ENCODE measurements around the gene EYS. TPM values are rescaled to one million over a fixed set of nuclear protein-coding genes. Genes with fewer than 3 reads are reported as not detected.

Gene EYS
- polyA plus RNA-seq, 2 of the 4 experiments (the other 2 are of a cell fraction), result 0.03 to 0.06 TPM

DNA sequence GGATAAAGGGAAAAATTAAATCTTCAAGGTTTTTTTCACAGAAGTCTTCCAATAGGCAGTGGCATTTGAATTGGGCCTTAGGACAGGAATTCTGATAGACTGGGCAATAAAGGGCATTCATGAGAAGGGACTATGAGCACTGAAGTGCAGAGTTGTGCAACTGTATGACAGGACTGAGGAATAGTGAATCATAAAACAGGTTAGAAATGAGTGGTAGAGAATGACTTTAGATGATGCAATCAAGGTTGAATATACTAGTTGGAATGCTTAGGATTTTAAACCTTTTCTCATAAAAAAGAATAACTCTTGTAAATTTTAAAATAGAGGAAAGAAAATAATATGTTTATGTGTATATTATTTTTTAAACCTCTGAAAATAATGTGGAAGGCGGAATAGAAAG is 1126.7 kb downstream of the EYS start (continued):
- TF ChIP-seq, protein P1, sequence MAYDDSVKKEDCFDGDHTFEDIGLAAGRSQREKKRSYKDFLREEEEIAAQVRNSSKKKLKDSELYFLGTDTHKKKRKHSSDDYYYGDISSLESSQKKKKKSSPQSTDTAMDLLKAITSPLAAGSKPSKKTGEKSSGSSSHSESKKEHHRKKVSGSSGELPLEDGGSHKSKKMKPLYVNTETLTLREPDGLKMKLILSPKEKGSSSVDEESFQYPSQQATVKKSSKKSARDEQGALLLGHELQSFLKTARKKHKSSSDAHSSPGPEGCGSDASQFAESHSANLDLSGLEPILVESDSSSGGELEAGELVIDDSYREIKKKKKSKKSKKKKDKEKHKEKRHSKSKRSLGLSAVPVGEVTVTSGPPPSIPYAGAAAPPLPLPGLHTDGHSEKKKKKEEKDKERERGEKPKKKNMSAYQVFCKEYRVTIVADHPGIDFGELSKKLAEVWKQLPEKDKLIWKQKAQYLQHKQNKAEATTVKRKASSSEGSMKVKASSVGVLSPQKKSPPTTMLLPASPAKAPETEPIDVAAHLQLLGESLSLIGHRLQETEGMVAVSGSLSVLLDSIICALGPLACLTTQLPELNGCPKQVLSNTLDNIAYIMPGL (CRISPR knock-in tag; IDR thresholded peaks at IDR 0.05; ENCODE audit: borderline replicate concordance), result no peak
- TF ChIP-seq SREBF2 (IDR thresholded peaks at IDR 0.05), result no peak
- no peak for TF ChIP-seq CBX2 (IDR thresholded peaks at IDR 0.05; ENCODE audit: borderline replicate concordance, low read depth)
- TF ChIP-seq, protein P2, sequence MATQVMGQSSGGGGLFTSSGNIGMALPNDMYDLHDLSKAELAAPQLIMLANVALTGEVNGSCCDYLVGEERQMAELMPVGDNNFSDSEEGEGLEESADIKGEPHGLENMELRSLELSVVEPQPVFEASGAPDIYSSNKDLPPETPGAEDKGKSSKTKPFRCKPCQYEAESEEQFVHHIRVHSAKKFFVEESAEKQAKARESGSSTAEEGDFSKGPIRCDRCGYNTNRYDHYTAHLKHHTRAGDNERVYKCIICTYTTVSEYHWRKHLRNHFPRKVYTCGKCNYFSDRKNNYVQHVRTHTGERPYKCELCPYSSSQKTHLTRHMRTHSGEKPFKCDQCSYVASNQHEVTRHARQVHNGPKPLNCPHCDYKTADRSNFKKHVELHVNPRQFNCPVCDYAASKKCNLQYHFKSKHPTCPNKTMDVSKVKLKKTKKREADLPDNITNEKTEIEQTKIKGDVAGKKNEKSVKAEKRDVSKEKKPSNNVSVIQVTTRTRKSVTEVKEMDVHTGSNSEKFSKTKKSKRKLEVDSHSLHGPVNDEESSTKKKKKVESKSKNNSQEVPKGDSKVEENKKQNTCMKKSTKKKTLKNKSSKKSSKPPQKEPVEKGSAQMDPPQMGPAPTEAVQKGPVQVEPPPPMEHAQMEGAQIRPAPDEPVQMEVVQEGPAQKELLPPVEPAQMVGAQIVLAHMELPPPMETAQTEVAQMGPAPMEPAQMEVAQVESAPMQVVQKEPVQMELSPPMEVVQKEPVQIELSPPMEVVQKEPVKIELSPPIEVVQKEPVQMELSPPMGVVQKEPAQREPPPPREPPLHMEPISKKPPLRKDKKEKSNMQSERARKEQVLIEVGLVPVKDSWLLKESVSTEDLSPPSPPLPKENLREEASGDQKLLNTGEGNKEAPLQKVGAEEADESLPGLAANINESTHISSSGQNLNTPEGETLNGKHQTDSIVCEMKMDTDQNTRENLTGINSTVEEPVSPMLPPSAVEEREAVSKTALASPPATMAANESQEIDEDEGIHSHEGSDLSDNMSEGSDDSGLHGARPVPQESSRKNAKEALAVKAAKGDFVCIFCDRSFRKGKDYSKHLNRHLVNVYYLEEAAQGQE (IDR thresholded peaks at IDR 0.05), result no peak
- TF ChIP-seq TP53 (CRISPR knock-in tag; IDR thresholded peaks at IDR 0.05), result no peak
- no peak for TF ChIP-seq JUN (IDR thresholded peaks at IDR 0.05)

DNA sequence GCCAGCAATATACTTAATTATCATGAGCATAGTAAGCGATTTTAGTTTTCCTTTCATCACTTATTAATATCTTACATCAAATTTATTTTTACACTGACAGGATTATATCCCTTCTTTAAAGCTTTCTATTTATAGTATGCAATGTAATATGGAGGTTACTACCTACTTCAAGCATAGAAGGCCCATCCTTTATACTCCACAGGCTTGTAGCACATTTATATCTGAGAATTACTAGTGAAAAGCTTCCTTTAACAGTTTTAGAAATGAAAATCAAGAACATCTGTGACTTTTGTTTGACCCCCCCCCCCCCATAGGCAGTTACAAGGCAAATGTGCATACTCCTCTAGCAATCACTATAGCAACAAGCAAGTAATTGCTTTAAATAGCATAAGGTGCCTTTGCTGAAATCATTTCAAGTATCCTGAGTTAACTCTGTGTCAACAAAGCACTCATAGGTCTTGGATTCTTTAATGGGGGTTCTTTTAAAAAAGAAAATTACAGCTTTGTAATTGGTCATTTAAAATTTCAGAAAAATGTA is 1153.7 kb downstream of the EYS start:
- 32% methylated on average over 1 of the region's 1 CpG for WGBS (ENCODE audit: missing lambda C conversion rate)
- ChIA-PET POLR2A (no interaction called here), CTCF (no interaction called here)
- TF ChIP-seq, protein P3, sequence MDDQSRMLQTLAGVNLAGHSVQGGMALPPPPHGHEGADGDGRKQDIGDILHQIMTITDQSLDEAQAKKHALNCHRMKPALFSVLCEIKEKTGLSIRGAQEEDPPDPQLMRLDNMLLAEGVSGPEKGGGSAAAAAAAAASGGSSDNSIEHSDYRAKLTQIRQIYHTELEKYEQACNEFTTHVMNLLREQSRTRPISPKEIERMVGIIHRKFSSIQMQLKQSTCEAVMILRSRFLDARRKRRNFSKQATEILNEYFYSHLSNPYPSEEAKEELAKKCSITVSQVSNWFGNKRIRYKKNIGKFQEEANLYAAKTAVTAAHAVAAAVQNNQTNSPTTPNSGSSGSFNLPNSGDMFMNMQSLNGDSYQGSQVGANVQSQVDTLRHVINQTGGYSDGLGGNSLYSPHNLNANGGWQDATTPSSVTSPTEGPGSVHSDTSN (IDR thresholded peaks at IDR 0.05), result no peak
- TF ChIP-seq RAD21 (conservative IDR thresholded peaks at IDR 0.05 in 1 of 2, IDR thresholded peaks at IDR 0.05 in 1 of 2), result no peak
- no peak for TF ChIP-seq MAZ (IDR thresholded peaks at IDR 0.05; ENCODE audit: borderline replicate concordance, low read depth, low read length)
- TF ChIP-seq, protein P4, sequence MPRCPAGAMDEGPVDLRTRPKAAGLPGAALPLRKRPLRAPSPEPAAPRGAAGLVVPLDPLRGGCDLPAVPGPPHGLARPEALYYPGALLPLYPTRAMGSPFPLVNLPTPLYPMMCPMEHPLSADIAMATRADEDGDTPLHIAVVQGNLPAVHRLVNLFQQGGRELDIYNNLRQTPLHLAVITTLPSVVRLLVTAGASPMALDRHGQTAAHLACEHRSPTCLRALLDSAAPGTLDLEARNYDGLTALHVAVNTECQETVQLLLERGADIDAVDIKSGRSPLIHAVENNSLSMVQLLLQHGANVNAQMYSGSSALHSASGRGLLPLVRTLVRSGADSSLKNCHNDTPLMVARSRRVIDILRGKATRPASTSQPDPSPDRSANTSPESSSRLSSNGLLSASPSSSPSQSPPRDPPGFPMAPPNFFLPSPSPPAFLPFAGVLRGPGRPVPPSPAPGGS (IDR thresholded peaks at IDR 0.05), result no peak
- TF ChIP-seq RARB (CRISPR knock-in tag; IDR thresholded peaks at IDR 0.05), result no peak
- no peak for TF ChIP-seq ZSCAN20 (CRISPR knock-in tag; IDR thresholded peaks at IDR 0.05)
- TF ChIP-seq GATA3 (IDR thresholded peaks at IDR 0.05; ENCODE audit: borderline replicate concordance), result no peak
- TF ChIP-seq, protein P5, sequence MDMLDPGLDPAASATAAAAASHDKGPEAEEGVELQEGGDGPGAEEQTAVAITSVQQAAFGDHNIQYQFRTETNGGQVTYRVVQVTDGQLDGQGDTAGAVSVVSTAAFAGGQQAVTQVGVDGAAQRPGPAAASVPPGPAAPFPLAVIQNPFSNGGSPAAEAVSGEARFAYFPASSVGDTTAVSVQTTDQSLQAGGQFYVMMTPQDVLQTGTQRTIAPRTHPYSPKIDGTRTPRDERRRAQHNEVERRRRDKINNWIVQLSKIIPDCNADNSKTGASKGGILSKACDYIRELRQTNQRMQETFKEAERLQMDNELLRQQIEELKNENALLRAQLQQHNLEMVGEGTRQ (IDR thresholded peaks at IDR 0.05), result no peak
- no peak for TF ChIP-seq CBX8 (IDR thresholded peaks at IDR 0.05)
- TF ChIP-seq POLR2AphosphoS2 (conservative IDR thresholded peaks at IDR 0.05; ENCODE audit: low read length), result no peak
- TF ChIP-seq HDAC2 (IDR thresholded peaks at IDR 0.05), result no peak
- TF ChIP-seq RNF2 (IDR thresholded peaks at IDR 0.05; ENCODE audit: borderline replicate concordance, low read depth), result no peak
- TF ChIP-seq EHF (CRISPR knock-in tag; IDR thresholded peaks at IDR 0.05), result no peak
- TF ChIP-seq RFX5 (IDR thresholded peaks at IDR 0.05), result no peak
- TF ChIP-seq SMC3 (IDR thresholded peaks at IDR 0.05), result no peak
- no peak for TF ChIP-seq EP300 (IDR thresholded peaks at IDR 0.05)
- TF ChIP-seq FOSB (CRISPR knock-in tag; IDR thresholded peaks at IDR 0.05), result no peak
- TF ChIP-seq, protein P1 (CRISPR knock-in tag; IDR thresholded peaks at IDR 0.05; ENCODE audit: borderline replicate concordance), result no peak
- H3K4me1 ChIP-seq, result no peaks in the 10 kb centered on the region
- no peak overlapping the region for H3K27ac ChIP-seq
- H3K4me3 ChIP-seq, result no peak overlapping the region
- no peaks in the 10 kb centered on the region for H3K9me3 ChIP-seq
- no peak overlapping the region for H3K4me2 ChIP-seq
- FAIRE-seq (no peak), ATAC-seq (no peak), DNase-seq (ENCODE audit: low read depth in 1 of 2, low spot score in 1 of 2) (no peak)

All from A549 (cell line).